ENCODE results near the gene SCLT1.
"Not testable (repeated sequence)": the region's sequence is repeated elsewhere in the genome, so short reads cannot be mapped to it uniquely, and the experiment has no call there.

Gene SCLT1

GRCh38 chr4:129093191-129093920, at the start of gene SCLT1:
TSS of gene SCLT1 (minus strand) at chr4:129093539. CDS start at chr4:129093103, 436 bp downstream.
- H3K27ac ChIP-seq, result peak within 1 kb of the TSS; percentile 85
- TF ChIP-seq CTCF (conservative IDR thresholded peaks at IDR 0.05), result no peak

GRCh38 chr4:129140521-129140920, 47.2 kb upstream of the SCLT1 start:
- H3K27ac ChIP-seq, result no peak overlapping the region
- TF ChIP-seq CTCF (conservative IDR thresholded peaks at IDR 0.05), result peak; percentile 39

GRCh38 chr4:129138810-129139496, 45.6 kb upstream of the SCLT1 start:
- H3K27ac ChIP-seq, result no peak overlapping the region
- TF ChIP-seq CTCF (conservative IDR thresholded peaks at IDR 0.05), result no peak

GRCh38 chr4:129136433-129136832, 43.1 kb upstream of the SCLT1 start:
- H3K27ac ChIP-seq, result no peak overlapping the region
- TF ChIP-seq CTCF (conservative IDR thresholded peaks at IDR 0.05), result no peak

GRCh38 chr4:129131343-129131742, 38.0 kb upstream of the SCLT1 start:
- TF ChIP-seq CTCF (conservative IDR thresholded peaks at IDR 0.05), result no peak
- no peak overlapping the region for H3K27ac ChIP-seq

- no peak for TF ChIP-seq CTCF (conservative IDR thresholded peaks at IDR 0.05)
- H3K27ac ChIP-seq, result no peak overlapping the region
Measured at GRCh38 chr4:129129143-129129542, 35.8 kb upstream of the SCLT1 start.

- H3K27ac ChIP-seq, result not testable (repeated sequence)
Measured at GRCh38 chr4:129126614-129127013, 33.3 kb upstream of the SCLT1 start.

- no peak for TF ChIP-seq CTCF (conservative IDR thresholded peaks at IDR 0.05)
- no peak overlapping the region for H3K27ac ChIP-seq
Measured at GRCh38 chr4:129117705-129118104, 24.4 kb upstream of the SCLT1 start.

Measured in VCaP (cell line).